Lower leg skin (tissue), 3 donors: ENCODE data around the gene ATP13A3.

Source experiments
- CTCF ChIP-seq, 3 donors: fragments of 450-650 bp; IDR thresholded peaks; one replicate each; pipeline ENCODE4 v1.5.1; 2016; ENCODE audit warnings: antibody characterized with exemption in 3 of 3, mild to moderate bottlenecking in 3 of 3, moderate library complexity in 2 of 3
- POLR2A ChIP-seq, 2 donors: fragments of 450-650 bp; IDR thresholded peaks; one replicate each; pipeline ENCODE4 v1.6.1; 2016 to 2017; ENCODE audit warnings: antibody characterized with exemption in 2 of 2, mild to moderate bottlenecking in 1 of 2, moderate library complexity in 1 of 2

GRCh38 chr3:194389269-194389668, 97.5 kb downstream of the ATP13A3 start:
- TF ChIP-seq CTCF (IDR thresholded peaks at IDR 0.05) (no peak), POLR2A (IDR thresholded peaks at IDR 0.05) (no peak)
